Measurements from ENCODE around the gene PRDM11. TPM values are rescaled to one million over a fixed set of nuclear protein-coding genes. Genes with fewer than 3 reads are reported as not detected.
A peak's percentile ranks its signal among the peaks of the same experiment; 100 is the strongest.
"Not testable (repeated sequence)": the region's sequence is repeated elsewhere in the genome, so short reads cannot be mapped to it uniquely, and the experiment has no call there.

The PRDM11 gene
- total RNA-seq, 1 donor from 2014 or later: 17.3 TPM

DNA sequence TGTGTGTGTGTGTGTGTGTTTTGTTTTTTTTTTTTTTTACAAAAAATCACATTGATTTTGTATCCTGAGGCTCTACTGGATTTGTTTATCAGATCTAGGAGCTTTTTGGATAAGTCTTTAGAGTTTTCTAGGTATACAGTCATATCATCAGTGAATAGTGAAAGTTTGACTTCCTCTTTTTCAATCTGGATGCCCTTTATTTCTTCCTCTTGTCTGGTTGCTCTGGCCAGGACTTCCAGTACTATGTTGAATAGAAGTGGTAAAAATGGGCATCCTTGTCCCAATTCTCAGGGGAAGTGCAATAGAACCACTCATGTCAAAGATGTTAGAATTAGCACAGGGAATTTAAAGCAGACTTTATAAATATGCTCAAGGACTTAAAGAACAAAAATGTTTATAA, 32.6 kb upstream of the PRDM11 start:
- DNase-seq (no peak), ATAC-seq (ENCODE audit: poor library complexity) (no peak)
- intact Hi-C loops (cut with DNase I): loop anchor here (5.0 kb wide), 1 partner anchor 118 kb away; no protein-coding TSS in a partner anchor

DNA sequence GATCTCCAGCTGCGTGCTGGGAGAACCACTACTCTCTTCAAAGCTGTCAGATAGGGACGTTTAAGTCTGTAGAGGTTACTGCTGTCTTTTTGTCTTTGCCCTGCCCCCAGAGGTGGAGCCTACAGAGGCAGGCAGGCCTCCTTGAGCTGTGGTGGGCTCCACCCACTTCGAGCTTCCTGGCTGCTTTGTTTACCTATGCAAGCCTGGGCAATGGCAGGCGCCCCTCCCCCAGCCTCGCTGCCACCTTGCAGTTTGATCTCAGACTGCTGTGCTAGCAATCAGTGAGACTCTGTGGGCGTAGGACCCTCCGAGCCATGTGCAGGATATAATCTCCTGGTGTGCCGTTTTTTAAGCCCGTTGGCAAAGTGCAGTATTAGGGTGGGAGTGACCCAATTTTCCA, 18.6 kb upstream of the PRDM11 start:
- DNase-seq; intact Hi-C loops (cut with DNase I); ATAC-seq (ENCODE audit: poor library complexity): not testable (repeated sequence)

DNA sequence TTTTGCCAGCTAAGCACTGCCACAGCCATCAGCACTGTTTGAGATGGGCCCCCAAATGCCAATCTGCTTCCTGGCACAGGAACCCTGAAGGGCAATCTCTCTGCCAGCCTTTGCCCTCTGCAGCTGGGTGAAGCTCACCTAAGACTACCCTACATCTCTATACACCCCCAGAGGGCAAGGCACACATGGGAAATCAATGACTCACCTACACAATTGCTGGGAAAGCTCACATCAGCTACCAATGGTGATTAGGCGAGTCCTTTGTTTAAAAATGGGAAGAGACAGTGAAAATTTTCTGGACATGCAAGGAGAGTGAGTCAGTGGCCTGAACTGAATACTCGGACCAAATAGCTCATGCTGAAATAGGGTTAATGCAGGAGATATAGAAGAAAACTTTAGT, 12.6 kb upstream of the PRDM11 start:
- intact Hi-C loops (cut with DNase I): no loop called here
- no peak for ATAC-seq (ENCODE audit: poor library complexity)
- no peak for DNase-seq

DNA sequence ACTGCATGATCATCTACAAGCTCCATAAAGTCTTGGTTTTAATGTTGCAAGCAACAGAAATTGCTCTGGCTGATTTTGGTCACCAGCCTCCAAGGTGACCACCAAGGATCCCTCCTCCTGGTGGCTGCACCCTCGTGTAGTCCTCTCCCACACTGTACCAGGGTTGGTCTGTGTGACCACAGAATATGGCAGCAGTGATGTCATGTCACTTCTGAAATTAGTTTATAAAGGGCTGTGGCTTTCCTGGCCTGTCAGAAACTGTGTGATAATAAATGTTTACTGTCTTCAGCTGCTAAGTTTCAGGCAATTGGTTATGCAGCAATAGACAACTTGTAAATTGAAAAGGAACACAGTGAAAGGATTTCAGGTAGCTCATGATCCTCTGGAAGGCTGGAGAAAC, 5.3 kb upstream of the PRDM11 start:
- DNase-seq (no peak), ATAC-seq (ENCODE audit: poor library complexity) (no peak)
- intact Hi-C loops (cut with DNase I): no loop called here

DNA sequence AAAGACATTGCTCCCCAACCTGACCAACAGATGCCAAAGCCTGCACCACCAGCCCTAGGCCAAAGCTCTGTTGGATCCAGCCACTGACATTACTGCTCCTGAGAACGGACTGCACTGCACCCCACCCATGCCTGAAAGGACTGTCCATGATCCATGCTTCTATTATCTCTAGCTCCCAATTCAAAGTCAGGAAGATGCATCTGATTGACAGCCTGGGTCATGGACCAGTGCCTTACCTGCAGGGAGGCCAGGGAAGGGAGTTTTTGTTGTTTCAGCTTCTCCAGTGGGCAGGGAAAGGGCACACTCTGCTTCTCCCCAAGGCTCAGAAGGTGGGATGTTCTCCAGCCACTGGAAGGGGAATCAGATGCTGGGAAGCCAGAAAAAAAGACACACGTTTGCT, 4.8 kb upstream of the PRDM11 start:
- no peak for ATAC-seq (ENCODE audit: poor library complexity)

DNA sequence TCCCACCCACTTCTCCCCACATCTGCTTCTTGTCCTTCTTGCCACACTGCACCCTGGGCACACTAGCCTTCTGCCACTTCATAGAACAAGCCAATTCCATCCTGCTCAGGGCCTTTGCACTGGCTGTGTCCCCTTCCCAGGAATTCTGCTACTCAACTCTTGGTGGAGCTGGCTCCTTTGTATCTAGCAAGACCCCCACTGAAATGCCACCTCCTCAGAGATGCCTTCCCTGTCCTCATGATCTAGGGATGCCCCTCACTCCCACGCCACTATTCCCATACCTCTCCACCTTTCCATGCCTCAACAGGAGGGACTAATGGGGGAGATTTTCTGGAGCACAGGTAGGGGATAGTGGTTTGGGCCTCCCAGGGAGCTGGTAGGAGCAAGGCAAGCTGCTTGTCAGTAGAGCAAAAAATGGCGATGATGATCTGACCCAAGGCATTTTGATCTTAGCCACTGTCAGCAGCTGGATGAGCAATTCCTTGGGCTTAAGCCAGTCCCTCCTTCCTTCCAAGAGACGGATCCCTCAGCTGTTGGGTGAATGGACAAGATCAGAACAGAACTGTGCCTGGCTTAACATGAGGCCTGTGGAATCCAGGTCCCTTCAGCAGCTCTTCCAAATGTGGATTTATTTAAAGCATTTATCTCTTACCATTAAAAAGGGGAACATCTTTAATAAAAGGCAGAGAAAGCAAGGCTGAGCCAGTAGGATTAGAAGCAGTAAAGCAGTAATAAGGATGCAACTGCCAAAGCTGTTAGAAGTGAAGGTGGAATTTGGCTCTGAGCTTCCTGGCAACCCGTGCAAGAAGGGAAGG, 4.0 kb upstream of the PRDM11 start:
- no peak for ATAC-seq (ENCODE audit: poor library complexity)
- intact Hi-C loops (cut with DNase I): no loop called here
- no peak for DNase-seq

More for the DNA sequence above, 4.8 kb upstream of the PRDM11 start:
- DNase-seq: no peak
- intact Hi-C loops (cut with DNase I): no loop called here

DNA sequence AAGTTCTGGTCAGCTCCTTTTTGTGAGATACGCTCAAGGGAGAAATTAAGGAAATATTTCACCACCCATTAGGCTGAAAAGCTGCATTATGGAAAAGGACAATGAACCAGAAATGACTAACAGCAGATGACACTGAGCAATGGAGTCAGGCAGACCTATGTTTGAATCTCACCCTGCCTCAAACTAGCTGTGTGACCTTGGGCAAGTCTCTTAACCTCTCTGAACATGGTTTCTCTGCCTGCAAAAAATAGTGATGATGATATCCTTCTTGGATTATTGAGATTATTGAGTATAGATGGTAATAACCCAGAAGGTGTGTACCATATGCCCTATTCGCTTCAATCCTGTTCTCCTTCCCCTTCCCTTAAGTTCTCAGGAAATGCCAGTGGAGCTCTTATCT, 2.9 kb upstream of the PRDM11 start:
- intact Hi-C loops (cut with DNase I): no loop called here
- ATAC-seq (ENCODE audit: poor library complexity) (no peak), DNase-seq (no peak)

DNA sequence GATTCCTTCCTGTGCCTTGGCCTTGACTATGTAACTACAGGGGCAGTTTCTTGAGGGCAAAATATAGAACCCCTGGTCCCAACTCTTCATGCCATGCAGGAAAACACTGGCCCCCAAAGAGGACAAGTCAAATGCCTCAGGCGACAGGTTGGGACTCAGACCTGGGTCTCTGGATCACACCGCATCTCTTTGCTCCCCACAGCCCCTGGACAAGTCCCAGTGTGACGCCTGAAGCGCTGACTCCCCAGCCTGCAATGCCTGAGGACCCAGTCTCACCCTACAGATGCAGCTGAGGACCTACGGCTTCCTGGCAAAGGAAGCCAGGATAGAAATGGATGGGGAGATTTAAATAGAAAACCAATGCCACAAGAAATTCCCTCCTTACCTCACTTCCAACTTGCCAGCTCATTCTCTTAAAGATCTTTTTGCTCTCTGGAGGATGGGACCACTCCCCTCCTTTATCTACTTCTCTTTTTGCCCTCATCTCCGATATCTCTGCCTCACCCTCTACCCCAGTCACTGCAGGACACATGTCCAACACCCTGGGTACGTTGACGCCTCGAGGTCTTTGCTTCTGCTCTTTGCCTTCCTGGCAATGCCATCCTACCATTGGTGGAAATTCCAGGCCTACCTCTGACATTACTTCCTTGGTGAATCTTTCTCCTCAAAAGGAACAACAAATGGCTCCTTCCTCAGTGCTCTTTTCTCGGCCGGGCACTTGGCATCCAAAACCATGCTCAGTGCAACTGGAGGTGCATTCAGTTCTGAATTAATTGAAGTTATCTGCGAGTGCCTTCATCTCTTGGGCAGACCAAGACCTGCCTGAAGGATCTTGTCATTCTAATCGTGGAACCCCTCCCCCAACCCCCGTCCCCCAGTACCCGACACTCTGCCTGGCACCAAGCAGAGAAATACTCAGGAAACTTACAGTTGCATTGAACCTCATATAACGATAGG, 2.0 kb upstream of the PRDM11 start:
- ATAC-seq (ENCODE audit: poor library complexity) (no peak), DNase-seq (no peak)
- intact Hi-C loops (cut with DNase I): no loop called here

DNA sequence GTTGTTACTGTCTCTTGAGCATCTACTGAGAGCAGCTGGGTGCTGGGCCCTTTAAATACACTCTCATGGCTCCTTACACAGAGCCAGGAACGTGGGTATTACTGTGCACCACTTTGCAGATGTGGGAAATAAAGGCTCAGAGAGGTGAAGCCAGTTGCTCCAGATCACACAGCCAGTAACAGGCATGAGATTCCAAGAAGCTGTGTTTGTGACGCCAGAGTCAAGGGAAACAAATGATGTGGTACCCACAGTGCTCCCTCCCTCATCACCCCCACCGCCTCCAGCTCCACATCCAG, 1.4 kb upstream of the PRDM11 start:
- ATAC-seq (ENCODE audit: poor library complexity) (no peak), DNase-seq (no peak)
- intact Hi-C loops (cut with DNase I): no loop called here

DNA sequence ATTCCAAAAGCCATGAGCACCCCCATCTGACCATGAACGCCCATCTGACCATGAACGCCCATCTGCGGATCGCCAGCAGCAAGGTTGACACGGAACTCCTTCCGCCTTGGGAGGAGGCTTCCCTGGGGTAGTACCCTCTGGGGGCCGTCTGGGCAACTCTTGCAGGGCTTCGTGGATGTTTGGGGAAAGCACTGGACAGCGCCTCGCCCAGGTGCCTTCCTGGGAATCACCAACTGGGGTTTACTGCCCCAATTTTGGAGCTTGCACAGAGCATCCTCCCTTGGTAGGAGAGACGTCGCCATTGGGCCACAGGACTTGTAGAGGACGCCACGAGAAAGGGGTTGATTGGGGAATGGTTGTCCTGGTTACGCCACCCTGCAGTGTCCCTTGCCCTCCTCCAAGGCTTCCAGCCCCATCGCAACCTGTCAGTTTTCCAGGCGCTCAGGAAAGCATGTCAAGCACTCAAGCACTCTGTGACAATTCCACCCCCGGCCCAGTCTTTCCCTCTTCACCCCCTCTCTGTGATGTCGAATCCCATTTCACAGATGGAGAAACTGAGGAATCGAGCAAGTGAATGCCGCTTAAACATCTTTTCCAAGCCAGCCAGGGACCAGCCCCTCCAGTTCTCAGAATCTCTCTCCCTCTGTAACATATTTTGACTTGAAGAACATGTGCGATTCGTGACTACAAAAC, 914 bp upstream of the PRDM11 start:
- DNase-seq (peak; percentile 63), ATAC-seq (ENCODE audit: poor library complexity) (peak; percentile 15)
- intact Hi-C loops (cut with DNase I): no loop called here

DNA sequence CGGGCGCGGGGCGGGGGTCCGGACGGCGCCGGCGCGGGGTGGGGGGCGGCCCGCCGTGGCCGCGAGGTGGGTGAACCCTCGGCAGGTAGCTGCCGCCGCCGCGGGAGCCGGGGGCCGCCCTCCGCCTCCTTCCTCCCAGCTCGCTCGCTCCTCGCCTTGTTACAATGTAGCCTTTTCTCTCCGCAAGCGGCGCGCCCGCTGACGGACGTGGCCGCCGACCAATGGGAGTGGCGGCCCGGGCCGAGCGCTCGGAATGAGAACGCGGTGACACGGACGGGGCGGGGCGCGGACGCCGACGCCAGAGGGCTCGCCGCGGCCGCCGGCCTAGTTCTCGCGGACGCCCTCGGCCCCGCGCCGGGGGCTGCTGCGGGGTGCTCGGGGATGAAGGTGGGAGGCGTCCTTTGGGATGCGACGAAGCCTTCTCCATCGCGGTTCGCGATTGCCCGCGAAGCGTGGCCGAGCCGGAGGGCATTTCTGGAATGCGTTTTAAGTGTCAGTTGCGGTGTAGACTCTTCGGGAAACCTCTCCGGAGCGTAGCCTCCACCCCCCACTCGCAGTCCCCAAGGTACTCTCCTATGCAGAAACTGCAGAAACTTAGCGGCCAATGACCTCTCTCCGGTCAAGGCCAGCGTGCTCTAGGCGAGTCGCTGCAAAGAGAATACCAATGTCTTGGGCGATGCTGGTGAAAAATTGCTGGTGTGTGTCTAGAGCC, 734 bp downstream of the PRDM11 start:
- ATAC-seq (ENCODE audit: poor library complexity) (peak; percentile 99), DNase-seq (peak; percentile 98)
- intact Hi-C loops (cut with DNase I): no loop called here

DNA sequence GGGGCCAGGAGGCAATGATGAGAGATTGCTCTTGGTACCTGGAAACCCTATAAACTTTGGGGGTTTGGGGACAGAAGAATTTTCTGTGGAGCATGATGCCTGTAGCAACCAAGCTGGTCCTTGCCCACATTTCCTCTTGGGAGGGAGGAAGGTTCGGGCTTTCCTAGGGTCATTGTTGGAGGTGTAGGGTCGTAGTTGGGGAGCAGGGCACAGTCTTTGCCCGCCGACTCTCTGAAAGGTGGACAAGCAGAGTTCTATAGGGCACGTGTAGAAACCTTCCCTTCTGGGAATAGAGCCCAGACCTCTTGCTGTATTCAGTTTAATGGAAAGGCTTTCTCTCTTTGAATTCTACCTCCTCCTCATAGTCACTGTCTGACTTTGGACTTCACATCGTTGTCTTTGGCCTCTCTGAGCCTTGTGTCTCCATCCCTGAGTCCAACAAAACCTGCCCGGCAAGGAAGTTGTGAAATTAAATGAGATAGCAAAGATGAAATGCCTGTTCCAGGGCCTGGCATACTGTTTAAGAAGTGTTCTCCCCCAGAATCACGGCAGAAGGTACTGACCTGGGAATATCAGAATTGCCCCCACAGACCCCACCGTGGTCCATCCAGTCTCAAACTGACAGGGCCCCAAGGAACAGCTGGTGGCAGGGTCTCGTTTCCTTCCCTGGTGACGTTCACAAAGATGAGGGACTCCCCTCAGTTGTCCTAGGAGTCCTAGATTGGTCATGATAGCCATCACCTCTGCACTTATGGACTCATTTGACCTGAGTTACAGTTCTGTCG, 1.6 kb downstream of the PRDM11 start:
- no peak for ATAC-seq (ENCODE audit: poor library complexity)
- intact Hi-C loops (cut with DNase I): no loop called here
- no peak for DNase-seq

DNA sequence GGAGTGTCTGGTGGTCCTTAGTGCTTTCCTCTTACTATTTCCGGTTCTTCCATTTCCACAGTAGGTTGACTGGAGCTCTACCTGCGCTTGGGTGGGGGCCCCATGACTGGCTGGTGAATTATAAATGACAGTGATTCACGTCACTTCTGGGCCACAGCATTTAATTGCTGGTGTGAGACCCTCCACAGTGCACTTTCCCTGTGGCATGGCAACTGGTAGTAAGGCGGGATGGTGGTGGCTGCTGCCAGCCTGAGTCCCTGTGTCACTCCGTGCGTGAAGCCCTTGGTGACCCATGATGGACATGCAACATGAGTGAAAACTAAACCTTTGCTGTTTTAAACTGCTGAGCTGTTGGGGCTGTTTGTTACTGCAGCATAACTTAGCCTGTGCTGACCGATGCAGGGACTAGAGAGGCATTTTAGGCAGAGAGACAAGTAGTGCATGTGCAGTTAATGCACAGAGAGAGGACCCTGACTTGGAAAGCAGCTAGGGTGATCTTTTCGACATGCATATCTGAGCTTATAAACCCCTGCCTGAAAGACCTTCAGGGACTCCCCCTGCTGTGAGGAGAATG, 3.1 kb downstream of the PRDM11 start:
- intact Hi-C loops (cut with DNase I): no loop called here
- ATAC-seq (ENCODE audit: poor library complexity): no peak
- DNase-seq: no peak

DNA sequence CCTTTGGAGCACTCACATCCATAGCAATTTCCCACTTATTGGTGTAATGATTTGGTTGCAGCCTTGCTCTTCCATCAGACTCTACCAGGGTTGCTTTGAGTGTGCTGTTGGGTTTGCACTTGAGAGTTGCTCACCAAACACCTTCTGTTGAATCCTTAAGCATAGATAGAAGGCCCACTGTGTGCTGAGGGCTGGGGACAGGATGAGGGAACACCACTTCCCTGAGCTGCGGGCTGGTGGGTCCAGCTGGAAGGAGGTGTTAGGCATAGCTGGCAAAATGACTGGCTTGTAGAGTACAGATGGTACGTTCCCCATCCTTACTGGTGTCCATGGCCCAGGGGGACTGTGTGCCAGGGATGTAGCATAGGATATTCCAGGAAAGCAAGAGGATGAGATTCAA, 3.9 kb downstream of the PRDM11 start:
- no peak for ATAC-seq (ENCODE audit: poor library complexity)
- no peak for DNase-seq

DNA sequence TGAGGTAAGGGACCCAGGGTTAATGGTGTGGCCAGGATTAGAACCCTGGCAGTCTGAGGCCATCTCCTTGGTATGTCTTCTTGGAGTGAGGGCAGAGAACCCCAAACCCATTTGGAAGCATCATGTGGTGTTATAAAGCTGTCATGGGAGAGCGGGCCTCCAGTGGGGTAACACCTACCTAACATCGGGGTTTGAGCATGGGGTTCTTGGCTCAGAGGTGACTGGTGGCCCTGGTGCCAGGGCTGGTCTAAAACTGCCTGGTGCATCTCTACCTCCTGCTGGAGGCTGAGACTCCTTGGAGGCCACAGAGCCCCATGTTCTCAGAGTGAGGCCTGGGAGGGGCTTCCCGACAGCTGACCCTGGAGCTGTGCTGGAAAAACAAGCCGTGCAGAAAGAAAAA, 4.5 kb downstream of the PRDM11 start:
- DNase-seq: no peak
- ATAC-seq (ENCODE audit: poor library complexity): no peak
- intact Hi-C loops (cut with DNase I): no loop called here

More for the DNA sequence above, 3.9 kb downstream of the PRDM11 start:
- intact Hi-C loops (cut with DNase I): no loop called here

DNA sequence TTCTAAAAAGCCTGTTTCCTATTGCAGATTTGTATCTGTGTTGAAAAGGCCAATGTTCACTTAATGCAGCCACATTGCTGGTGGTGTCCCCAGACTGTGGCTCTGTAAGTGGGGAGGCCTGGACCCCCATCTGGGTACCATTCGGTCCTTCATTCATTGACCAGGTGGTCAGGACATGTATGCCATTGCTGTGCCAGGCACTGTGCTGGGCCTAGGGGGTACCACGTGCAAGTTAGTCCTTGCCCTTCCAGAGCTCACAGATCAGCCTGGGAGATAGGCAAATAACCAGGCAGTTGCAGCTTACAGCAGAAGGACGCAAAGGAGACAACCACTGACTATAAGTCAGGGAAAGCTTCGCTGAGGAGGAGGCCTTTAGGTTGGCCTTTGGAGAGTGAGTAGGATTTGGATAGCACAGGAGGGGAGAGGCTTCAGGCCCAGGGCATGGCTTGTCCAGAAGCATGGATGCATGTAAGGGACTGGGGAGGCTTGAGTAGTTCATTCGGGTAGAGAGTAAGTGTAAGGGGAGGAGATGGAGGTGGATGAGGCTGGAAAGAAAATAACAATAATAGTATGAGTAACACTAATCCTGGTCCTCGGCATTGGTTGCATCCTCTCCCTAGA, 5.0 kb downstream of the PRDM11 start:
- ATAC-seq (ENCODE audit: poor library complexity) (no peak), DNase-seq (no peak)
- intact Hi-C loops (cut with DNase I): no loop called here

Data from Right ventricle myocardium superior (tissue), 1 donor.